ENCODE measurements around the gene BORCS6.
"Not testable (repeated sequence)": the region's sequence is repeated elsewhere in the genome, so short reads cannot be mapped to it uniquely, and the experiment has no call there.

The BORCS6 gene

DNA sequence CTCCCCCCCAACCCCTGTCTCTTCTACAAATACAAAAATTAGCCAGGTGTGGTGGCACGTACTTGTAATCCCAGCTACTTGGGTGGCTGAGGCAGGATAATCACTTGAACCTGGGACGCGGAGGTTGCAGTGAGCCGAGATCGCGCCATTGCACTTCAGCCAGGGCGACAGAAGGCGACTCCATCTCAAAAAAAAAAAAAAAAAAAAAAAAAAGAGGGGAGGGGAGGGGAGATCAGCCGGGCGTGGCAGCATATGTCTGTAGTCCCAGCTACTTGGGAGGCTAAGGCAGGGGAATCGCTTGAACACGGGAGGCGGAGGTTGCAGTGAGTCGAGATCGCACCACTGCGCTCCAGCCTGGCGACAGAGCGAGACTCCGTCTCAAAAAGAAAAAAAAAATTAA lies 19.8 kb downstream of the BORCS6 start:
- DNase-seq: not testable (repeated sequence)

DNA sequence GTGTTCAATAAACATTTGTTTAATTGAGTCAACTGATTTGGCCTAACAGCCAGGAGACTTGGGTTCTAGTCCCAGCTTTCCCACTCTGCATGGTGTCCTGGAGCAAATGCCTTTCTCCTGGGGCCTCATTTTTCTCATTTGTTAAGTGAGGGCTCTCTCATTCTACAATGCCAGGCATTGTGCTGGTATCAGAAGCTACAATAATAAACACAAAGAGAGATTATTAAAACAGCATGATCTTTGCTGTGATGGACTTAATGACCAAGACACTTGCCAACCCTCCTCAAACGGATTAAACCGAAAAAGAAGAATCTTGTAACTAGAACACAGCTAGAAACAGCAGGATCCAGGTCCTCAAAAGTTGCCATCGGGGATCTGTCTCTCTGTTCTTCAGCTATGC lies 22.5 kb downstream of the BORCS6 start:
- no peak for DNase-seq

DNA sequence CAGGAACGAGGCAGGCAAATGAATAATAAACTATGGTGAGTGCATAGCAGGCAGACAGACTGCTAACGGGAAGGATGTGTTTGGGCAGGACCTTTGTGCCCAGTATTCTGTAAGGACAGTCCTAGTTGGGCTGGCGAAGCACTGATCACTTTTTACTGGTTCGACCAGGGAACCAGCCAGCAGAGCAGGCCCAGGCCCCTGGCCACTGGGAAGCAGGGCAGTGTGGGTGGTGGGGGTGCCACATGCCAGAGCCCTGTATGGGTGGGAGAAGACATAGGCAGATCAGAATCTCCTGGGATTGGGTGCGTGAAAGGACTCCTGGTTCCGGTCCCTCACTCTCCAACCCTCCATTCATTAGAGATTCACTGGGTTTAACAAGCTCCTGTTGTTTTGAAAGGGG lies 23.2 kb downstream of the BORCS6 start:
- DNase-seq: no peak

DNA sequence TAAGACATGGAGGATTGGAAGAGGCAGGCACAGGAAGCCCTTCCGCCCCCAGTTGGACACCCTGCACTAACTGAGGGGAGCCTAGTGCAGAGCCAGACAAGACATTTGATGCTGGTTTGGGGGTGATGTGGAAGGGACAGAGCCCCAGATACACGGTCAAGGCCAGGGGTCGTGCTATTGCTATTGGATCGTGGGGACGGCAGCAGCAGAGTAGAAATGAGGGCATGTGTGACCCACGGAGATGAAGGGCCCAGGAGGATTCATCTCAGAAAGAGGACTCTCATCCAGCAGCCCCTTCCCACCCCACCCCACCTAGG lies 25.2 kb downstream of the BORCS6 start:
- no peak for DNase-seq

DNA sequence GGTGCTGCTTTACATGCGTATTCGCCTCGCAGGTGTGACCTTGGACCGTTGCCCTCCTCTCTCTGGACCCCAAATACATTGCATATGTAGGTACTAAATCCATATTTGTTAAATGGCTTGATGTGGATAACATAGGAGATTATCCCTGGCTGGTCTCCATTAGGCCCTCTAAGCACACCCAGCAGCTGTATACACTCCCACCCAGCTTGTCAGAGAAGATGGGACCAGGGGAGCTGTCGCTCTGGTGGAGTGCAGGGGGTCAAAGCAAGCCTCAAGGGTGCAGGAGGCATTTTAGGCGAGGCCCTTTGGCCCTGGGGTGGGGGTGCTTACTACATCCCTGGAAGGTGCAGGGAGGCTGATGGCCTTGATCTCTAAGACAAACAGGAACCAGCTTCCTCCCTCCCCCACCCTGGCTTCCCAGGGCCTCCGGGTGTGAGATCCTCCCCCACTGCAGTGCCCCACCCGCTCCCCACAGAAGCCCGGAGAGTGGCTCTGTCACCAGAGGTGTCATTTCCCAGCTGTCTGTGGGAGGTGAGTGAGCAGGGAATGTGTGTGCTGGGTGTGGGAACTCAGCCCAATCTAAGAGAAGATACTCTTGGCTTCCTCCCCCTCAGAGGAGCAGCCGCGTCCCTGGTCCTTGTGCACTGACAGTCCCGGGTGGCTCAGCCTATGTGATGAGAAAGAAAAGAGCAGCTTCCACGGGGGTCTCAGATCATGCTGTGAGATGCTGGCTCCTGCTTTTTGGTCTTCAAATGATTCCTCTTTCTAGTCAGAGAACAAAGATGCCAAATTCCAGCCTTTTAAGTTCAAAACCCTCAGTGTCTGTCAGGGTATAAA lies 25.8 kb downstream of the BORCS6 start:
- DNase-seq: peak; percentile 75

DNA sequence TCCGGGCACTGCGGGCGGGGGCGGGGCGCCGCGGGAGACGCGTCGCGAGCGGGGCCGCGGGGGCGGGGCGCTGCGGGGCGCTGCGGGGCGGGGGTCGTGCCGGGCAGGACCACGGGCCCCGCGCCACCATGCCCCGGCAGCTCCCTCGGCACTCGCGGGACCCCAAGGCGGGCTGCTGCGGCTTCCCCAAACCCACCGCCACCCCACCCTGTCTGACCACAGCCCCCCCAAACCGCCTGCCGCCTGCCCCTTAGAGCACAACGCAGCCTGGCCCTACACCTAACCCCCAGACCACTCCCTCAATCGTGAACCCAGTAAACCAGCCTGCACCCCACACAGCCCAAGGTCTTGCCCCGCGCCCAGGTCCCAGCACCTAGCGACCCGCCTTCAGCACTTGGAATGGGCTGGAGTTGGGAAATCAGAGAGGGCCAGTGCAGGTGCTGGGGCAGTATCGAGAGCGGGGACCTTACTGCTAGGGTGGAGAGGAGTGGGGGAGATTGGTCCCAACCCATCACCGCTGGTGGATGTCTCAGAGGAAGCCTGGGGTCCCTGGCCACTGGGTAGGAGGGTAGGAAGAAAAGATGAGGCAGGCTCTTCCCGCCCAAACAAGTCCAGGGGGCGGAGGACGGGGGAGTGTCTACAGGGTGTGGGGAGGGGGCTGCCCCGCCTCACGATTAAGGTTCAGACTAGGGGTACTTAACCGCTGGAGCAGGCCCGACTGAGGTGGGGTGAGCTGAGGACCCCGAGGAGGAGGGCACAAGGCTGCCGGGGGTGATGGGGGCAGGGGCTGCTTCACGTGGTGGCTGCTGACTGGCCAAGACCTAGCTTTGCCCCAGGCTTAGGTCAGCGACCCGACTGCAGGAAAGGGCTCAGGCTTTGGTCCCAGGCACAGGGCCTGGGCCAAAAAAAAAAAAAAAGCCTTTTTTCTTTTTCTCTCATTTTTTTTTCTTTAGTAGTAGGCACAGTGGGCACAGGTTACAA lies 26.7 kb downstream of the BORCS6 start:
- DNase-seq: no peak

DNA sequence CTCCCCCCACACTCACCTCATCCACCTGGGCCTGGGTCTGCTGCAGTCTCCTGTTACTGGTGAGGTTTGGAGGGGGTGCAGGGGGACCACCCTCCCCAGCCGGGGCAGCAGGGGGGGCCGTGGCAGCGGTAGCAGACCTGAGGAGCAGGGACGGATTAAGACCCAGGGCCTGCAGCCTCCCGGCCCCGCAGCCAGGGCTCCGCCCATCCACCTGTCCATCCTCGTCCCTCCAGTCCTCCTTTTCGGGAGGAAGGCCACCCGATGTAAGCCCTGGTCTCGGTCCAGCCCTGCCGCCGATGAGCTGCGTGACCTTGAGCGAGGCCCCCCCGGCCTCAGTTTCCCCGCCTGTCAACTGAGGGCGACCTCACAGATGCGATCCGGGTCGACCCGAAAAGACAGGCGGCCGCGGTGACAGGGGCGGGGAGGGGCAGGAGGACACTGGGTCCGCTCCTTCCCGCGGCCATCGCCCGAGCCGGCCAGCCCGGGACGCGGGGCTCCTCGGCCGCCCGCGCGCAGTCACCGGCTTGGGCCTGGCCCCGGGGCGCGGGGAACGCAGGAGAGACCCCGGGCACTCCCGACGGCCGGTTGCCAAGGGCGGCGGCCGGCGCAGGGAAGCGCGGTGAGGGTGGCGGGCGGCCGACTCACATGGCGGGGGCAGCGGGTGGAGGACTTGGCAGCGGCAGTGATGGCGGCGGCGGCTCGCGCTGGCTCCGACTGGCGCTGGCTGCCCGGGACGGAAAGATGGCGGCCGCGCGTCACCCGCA lies 27.6 kb downstream of the BORCS6 start, which contains the start of gene VAMP2:
TSS of gene VAMP2 (minus strand) at position 716 of the 764 bp plus-strand sequence. CDS start at position 647, 69 bp downstream.
- DNase-seq: peak; percentile 76

DNA sequence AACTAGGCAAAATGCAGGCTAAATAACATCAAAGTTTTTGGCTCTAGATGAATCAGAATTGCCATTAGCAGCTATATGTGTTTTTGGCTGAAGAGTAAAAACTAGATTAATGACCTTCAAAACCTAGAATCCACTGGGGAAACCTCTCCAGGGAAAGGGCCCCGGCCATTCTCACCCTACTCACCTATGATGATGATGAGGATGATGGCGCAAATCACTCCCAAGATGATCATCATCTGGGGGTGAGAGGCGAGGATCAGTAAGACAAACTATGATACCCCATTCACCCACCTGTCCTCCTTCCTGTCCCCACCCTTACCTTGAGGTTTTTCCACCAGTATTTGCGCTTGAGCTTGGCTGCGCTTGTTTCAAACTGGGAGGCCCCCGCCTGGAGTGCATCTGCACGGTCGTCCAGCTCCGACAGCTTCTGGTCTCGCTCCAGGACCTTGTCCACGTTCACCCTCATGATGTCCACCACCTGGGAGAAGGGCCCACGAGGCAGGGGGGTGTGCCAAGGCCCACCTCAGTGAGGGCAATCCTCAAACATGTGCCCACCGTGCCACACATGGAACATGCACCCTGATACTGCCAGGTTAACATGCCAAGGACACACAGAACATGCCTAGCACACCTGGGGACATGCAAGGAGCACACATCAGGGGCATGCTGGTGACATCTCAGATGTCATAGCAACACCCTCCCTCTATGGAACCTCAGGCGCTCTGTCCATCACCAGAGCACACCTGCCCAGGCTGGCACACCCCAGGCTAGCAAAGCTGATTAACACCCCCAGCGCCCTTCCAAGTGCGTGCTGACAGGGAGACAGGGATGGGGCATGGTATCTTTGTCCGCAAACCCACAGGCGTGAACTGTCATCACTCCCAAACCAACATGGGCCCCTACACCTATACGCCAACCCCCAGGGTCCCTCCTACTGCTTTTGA lies 28.4 kb downstream of the BORCS6 start:
- DNase-seq: no peak

DNA sequence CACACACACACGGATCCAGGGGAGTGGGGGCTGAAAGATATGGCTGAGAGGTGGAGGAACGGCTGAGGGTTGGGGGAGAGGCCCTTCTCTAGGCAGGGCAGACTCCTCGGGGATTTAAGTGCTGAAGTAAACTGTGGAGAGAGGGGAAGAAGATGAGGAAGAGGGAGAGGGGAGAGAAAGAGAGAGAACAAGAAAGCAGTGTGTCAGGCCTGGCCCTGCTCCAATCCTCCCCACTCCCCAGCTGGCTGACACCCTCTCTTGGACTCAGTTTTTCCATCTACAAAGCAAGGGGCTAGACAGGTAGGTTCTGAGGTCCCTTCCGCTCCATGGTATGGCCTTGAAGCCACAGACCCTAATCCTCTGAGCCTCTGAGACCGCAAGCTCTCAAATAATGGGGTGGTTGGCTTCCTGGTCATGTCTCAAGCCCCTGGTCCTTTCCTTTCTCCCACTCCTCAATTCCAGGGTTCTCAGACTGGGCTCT lies 29.2 kb downstream of the BORCS6 start:
- no peak for DNase-seq

DNA sequence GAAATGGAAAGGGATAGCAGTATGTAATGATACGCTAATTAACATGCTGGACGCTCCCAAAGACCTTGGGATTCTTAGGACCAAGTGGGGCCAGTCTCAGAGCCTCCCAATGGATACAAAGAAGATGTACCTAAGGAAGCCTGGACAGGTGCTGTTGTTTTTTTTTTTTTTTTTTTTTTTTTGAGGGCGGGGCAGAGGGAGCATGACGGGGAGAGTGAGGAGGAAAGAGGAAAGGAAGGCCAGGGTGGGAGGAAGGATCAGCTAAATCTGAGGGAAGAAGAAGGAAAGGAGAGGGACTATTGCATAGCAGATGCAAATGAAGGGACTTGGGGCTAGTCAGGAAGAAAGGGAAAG lies 29.8 kb downstream of the BORCS6 start:
- no peak for DNase-seq

DNA sequence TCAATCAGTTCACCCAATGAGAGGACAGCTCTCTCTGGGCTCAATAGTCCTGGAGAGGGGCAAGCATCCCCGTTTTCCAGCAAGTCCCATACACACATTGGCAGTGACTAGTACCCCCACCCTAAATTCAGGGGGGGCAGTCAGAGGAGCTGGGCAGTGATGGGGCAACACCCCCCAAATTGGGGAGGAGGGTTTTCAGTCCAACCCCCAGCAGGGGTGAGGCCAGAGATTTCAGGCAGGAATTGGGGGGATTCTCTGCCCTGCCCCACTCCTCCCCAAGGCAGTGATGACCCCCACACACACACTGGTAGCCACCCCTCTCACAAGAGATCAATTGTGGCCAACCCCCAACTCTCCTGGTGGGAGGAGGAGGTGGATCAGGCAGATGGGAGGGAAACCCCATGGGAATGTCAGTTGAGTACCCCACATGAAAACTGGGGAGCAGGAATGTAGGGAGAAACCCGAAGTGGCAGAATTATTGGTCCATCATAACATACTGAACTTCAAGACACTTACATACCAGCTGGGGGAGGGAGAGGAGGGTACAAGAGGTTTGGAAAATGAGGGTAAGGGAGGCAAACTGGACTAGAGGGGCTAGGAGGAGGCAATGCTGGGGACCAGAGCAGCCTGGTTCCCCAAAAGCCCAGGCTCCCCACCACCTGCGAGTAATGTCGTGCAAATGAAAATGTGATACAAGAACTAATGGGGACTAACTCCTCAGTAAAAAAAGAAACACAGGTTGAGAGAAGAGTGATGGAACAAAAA lies 30.3 kb downstream of the BORCS6 start:
- no peak for DNase-seq

DNA sequence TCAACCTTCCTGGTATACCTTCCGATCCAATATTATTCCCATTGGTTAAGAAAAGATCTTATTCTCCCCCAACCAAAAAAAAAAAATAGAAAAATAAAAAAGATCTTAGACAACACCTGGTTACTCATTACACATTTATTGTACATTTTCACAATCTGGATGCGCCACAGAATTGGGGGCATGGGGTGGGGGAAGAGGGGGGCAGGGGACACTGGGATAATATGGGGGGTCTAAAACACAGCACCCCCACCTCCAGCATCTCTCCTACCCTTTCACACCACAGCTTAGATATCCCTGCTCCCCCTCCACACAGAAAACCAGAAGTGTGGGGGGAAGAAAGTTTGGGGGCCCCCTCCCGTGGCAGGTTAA lies 31.0 kb downstream of the BORCS6 start:
- no peak for DNase-seq

DNA sequence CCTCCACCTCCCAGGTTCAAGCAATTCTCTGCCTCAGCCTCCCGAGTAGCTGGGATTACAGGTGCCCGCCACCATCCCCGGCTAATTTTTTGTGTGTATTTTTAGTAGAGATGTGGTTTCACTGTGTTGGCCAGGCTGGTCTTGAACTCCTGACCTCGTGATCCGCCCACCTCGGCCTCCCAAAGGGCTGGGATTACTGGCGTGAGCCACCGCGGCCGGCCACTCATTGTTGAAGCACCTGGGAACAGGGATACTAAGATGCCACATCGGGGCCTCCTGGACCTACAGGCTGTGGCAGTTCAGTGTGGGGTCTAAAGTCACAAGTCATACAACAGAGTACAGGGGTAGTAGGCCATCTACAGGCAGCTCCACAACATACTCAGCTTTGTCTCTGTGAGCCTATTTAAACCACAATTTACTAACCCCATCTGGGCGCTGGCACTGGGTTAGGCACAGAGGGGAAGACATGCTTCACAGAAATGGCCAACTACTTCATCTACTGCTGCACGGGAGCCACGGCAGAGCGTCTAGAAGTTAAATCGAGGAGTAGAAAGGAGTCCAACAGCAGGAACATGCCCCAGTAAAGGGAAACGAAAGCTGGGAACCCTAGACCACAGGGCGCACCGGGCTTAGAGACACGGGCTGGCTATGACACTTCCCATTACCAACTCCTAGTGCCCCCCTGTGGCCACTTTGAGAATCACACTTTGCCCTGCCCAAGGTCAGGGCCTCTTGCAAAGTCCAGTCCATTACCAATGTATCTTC lies 31.5 kb downstream of the BORCS6 start:
- DNase-seq: peak; percentile 97

DNA sequence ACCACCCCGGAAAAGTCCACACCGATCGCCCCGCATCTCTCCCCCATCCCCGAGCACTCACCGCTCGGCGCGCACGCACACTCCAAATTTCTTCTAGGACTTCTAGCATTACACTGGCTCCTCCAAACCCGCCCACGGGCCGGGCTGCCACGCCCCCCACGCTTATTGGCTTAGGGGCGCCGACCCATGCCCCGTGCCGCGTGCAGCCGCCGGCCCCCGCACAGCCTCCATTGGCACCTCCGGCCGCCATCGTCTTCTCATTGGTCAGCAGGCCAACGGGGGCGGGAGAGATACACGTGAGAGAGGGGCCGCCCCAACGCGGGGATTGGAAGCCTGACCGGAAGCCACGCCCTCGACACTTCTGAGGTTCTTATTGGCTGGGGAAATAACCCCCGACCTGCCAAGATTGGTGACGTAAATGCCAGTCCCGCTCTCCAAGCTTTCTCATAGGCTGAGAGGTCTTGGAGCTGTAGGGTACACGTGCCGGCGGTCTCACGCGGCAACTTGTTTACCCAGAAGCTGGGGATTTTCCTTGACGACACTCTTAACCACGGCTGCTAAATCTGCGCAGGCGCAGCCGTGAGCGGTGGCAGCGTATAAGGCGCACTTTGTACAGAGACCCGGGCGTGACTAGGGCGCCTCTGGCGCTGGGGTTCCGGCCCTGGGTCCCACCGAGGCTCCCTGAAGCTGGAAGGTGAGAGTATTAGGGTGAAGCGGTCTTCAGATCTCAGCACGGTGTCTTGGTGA lies 33.6 kb downstream of the BORCS6 start:
- peak; percentile 100 for DNase-seq

DNA sequence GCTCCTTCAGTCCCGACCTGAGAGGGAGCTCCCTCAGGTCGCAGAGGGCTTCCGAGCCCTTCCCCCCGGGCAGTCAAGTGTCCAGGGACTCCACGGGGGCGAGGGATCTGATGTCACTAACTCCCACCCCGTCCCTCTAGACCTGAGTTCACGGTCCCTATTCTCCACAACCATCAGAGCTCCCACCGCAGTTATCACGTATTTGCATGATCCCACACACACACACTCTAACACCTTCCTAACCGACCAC lies 34.1 kb downstream of the BORCS6 start:
- no peak for DNase-seq

DNA sequence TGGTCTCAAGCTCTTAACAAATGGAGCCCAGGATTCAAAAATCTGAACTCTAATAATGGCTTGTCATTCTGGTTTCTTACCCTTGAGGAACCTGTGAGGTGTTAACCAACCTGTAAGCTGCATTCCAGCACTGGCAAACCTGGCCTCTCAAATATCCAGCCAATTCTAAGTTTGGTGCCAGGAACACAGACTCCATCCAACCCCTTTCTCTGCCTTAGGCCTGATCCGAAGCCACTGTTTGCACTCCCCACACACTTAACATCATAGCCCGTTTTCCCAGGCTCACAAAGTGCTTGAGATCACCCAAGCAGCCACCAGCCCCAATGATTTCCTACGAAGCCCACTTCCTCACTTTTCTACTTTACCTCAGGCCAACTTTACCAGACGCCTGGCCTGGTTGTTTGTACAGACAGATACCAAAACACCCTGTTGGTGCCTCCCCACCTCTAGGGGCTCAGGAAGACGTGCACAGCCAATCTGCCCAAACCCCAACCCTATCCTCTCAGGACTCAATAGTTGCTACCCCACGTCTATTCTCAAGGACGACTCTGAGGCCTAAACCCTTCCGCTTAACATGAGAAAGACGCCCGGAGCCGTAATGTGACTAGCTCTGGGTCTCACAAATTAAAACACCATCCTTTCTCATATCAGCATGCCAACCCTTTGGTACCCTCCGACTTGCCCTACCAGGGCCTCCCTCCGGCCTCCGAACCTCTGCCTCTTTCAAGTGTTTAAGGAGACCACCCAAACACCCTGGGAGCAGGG lies 34.6 kb downstream of the BORCS6 start:
- DNase-seq: no peak

DNA sequence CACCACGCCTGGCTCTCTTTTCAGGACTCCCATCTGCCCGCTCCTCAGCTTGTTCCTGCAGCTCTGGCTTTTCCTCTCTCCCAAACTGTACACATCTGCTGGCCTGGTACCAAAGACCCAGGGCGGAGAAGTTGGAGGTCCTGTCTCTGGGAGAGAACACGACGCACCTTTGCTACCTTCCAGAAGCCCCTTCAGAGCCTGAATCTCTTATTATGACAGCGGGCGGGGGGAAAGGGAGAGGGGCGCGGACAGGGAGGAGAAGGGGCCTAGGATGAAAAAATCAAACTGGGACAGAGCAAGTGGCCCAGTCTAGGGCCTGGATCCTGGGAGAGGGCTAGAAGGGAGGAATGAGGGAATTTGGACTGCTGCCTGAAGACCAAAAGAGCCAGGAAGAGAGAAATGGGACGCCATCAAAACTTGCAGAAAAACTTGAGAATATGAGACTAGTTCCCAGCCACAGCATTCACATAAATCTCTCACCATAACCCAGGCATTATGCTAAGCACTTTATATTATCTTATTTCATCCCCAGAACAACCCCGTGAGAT lies 35.3 kb downstream of the BORCS6 start:
- DNase-seq: no peak

DNA sequence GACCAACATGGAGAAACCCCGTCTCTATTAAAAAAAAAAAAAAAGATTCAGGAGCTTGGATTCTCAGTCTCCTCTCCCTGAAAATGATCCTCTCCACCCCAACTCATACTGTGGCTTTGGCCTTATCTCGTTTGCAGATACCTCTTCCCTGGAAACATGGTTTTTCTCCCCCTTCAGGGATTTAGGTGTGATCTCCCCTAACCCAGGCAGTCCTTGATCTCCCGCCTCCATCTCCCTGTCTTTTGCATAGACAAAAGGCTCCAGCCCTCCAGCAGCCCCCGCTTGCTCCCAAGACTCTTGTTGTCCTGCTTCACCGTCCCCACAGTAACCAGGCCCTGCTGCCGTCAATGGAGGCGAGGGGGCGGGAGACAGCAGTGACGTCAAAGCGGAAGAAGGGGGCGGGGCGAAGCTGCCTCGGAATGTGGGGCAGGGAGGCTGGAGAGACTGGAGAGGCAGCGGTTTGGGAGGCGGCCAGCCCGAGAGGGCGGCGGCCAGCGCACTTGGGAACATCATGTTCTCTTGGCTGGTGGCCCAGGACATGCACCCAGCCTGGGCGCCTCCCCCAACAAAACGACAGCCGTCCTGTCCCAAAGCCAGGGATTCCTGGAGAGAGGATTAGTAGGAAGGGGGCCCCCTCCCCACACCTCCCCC lies 35.9 kb downstream of the BORCS6 start:
- DNase-seq: peak; percentile 95
